ENCODE measurements around the gene EPB41L1. TPM values are rescaled to one million over a fixed set of nuclear protein-coding genes. Genes with fewer than 3 reads are reported as not detected.

The EPB41L1 gene
- 2.2 TPM for polyA plus RNA-seq (2013)

GRCh38 chr20:36154700-36155628, at the start of gene EPB41L1:
Gene EPB41L1, plus strand, starts transcription at chr20:36154740. Its CDS starts 19,038 bp downstream, at chr20:36173778.
- Histone ChIP-seq H3K36me3 (ENCODE audit: control insufficient read depth in 4 of 4, insufficient read depth in 4 of 4, low read length in 3 of 4) (no peaks in the 10 kb centered on the region), H3K4me1 (ENCODE audit: control extremely low read depth in 1 of 4, control insufficient read depth in 4 of 4, insufficient read depth in 4 of 4, low read length in 3 of 4) (peaks cover 0 to 20% (median 10%) of the 10 kb centered on the region in 4 experiments), H3K4me3 (ENCODE audit: control insufficient read depth in 1 of 7, extremely low read depth in 1 of 7, insufficient read depth in 4 of 7, low read depth in 2 of 7, low read length in 6 of 7) (peak within 1 kb of the TSS; percentile 24 to 74 (median 49)), H3K27me3 (replicated peaks in 2 of 5; ENCODE audit: control insufficient read depth in 4 of 5, insufficient read depth in 5 of 5, low read length in 4 of 5) (peaks cover 0 to 20% (median 7%) of the 10 kb centered on the region in 5 experiments), H3K27ac (ENCODE audit: insufficient read depth in 1 of 2, low read depth in 1 of 2, low read length in 2 of 2, poor library complexity in 1 of 2, severe bottlenecking in 2 of 2) (no peak within 1 kb of the TSS), H3K9me3 (ENCODE audit: control extremely low read depth in 1 of 5, control insufficient read depth in 4 of 5, insufficient read depth in 2 of 5, low read depth in 1 of 5, low read length in 4 of 5) (no peaks in the 10 kb centered on the region)
- WGBS (ENCODE audit: insufficient coverage): 21% methylated on average over 36 of the region's 51 CpGs
- ChIA-PET CTCF (interaction anchor here (0.5 to 3.1 kb wide), 7 partner anchors 8 to 1669 kb away, joined by 3 to 25 read pairs (median 8); no protein-coding TSS in a partner anchor), POLR2A (no interaction called here)
- no peak for DNase-seq

- 94% methylated on average over 9 of the region's 10 CpGs for WGBS (ENCODE audit: insufficient coverage)
- Histone ChIP-seq H3K27me3 (replicated peaks in 2 of 5; ENCODE audit: control insufficient read depth in 4 of 5, insufficient read depth in 5 of 5, low read length in 4 of 5) (peaks cover 0 to 3% (median 0%) of the 10 kb centered on the region in 5 experiments), H3K36me3 (ENCODE audit: control insufficient read depth in 4 of 4, insufficient read depth in 4 of 4, low read length in 3 of 4) (no peaks in the 10 kb centered on the region), H3K9me3 (ENCODE audit: control extremely low read depth in 1 of 5, control insufficient read depth in 4 of 5, insufficient read depth in 2 of 5, low read depth in 1 of 5, low read length in 4 of 5) (no peaks in the 10 kb centered on the region), H3K4me1 (ENCODE audit: control extremely low read depth in 1 of 4, control insufficient read depth in 4 of 4, insufficient read depth in 4 of 4, low read length in 3 of 4) (no peaks in the 10 kb centered on the region), H3K27ac (ENCODE audit: insufficient read depth in 1 of 2, low read depth in 1 of 2, low read length in 2 of 2, poor library complexity in 1 of 2, severe bottlenecking in 2 of 2) (no peak overlapping the region), H3K4me3 (ENCODE audit: control insufficient read depth in 1 of 7, extremely low read depth in 1 of 7, insufficient read depth in 4 of 7, low read depth in 2 of 7, low read length in 6 of 7) (no peak overlapping the region)
- POLR2A ChIA-PET: no interaction called here
- CTCF ChIA-PET: interaction anchor here (0.9 to 1.1 kb wide), 2 partner anchors 9 to 20 kb away, joined by 3 to 4 read pairs; no protein-coding TSS in a partner anchor
- DNase-seq: no peak
Measured at GRCh38 chr20:36104856-36105255, 49.7 kb upstream of the EPB41L1 start.

GRCh38 chr20:36105711-36106226, 48.8 kb upstream of the EPB41L1 start:
- H3K9me3 ChIP-seq (ENCODE audit: control extremely low read depth in 1 of 5, control insufficient read depth in 4 of 5, insufficient read depth in 2 of 5, low read depth in 1 of 5, low read length in 4 of 5): no peaks in the 10 kb centered on the region

GRCh38 chr20:36106606-36107005, 47.9 kb upstream of the EPB41L1 start:
- 98% methylated on average over 5 of the region's 5 CpGs for WGBS (ENCODE audit: insufficient coverage)
- Histone ChIP-seq H3K36me3 (ENCODE audit: control insufficient read depth in 4 of 4, insufficient read depth in 4 of 4, low read length in 3 of 4) (no peaks in the 10 kb centered on the region), H3K27ac (ENCODE audit: insufficient read depth in 1 of 2, low read depth in 1 of 2, low read length in 2 of 2, poor library complexity in 1 of 2, severe bottlenecking in 2 of 2) (no peak overlapping the region), H3K27me3 (replicated peaks in 2 of 5; ENCODE audit: control insufficient read depth in 4 of 5, insufficient read depth in 5 of 5, low read length in 4 of 5) (peaks cover 0 to 3% (median 0%) of the 10 kb centered on the region in 5 experiments), H3K4me3 (ENCODE audit: control insufficient read depth in 1 of 7, extremely low read depth in 1 of 7, insufficient read depth in 4 of 7, low read depth in 2 of 7, low read length in 6 of 7) (no peak overlapping the region), H3K9me3 (ENCODE audit: control extremely low read depth in 1 of 5, control insufficient read depth in 4 of 5, insufficient read depth in 2 of 5, low read depth in 1 of 5, low read length in 4 of 5) (no peaks in the 10 kb centered on the region), H3K4me1 (ENCODE audit: control extremely low read depth in 1 of 4, control insufficient read depth in 4 of 4, insufficient read depth in 4 of 4, low read length in 3 of 4) (peaks cover 0 to 3% (median 0%) of the 10 kb centered on the region in 4 experiments)
- CTCF ChIA-PET: no interaction called here
- DNase-seq: no peak
- POLR2A ChIA-PET: no interaction called here

More at GRCh38 chr20:36105711-36106226, 48.8 kb upstream of the EPB41L1 start:
- H3K4me3 ChIP-seq (ENCODE audit: control insufficient read depth in 1 of 7, extremely low read depth in 1 of 7, insufficient read depth in 4 of 7, low read depth in 2 of 7, low read length in 6 of 7): no peak overlapping the region
- POLR2A ChIA-PET: no interaction called here
- H3K4me1 ChIP-seq (ENCODE audit: control extremely low read depth in 1 of 4, control insufficient read depth in 4 of 4, insufficient read depth in 4 of 4, low read length in 3 of 4): no peaks in the 10 kb centered on the region
- CTCF ChIA-PET: interaction anchor here (0.9 to 1.1 kb wide), 2 partner anchors 8 to 21 kb away, joined by 3 to 4 read pairs; no protein-coding TSS in a partner anchor
- H3K36me3 ChIP-seq (ENCODE audit: control insufficient read depth in 4 of 4, insufficient read depth in 4 of 4, low read length in 3 of 4): no peaks in the 10 kb centered on the region
- no CpG with 5 or more reads among the region's 1 CpG for whole genome bisulfite sequencing (ENCODE audit: insufficient coverage)
- peaks cover 0 to 3% (median 0%) of the 10 kb centered on the region in 5 experiments for H3K27me3 ChIP-seq (replicated peaks in 2 of 5; ENCODE audit: control insufficient read depth in 4 of 5, insufficient read depth in 5 of 5, low read length in 4 of 5)
- no peak overlapping the region for H3K27ac ChIP-seq (ENCODE audit: insufficient read depth in 1 of 2, low read depth in 1 of 2, low read length in 2 of 2, poor library complexity in 1 of 2, severe bottlenecking in 2 of 2)
- DNase-seq: no peak

GRCh38 chr20:36107881-36108280, 46.7 kb upstream of the EPB41L1 start:
- POLR2A ChIA-PET: no interaction called here
- H3K9me3 ChIP-seq (ENCODE audit: control extremely low read depth in 1 of 5, control insufficient read depth in 4 of 5, insufficient read depth in 2 of 5, low read depth in 1 of 5, low read length in 4 of 5): no peaks in the 10 kb centered on the region

GRCh38 chr20:36109251-36109947, 45.1 kb upstream of the EPB41L1 start:
- ChIA-PET CTCF (interaction anchor here (0.7 to 2.2 kb wide), 3 partner anchors 16 to 127 kb away, joined by 3 to 4 read pairs (median 4); no protein-coding TSS in a partner anchor), POLR2A (no interaction called here)
- H3K27me3 ChIP-seq (replicated peaks in 2 of 5; ENCODE audit: control insufficient read depth in 4 of 5, insufficient read depth in 5 of 5, low read length in 4 of 5): no peaks in the 10 kb centered on the region
- WGBS (ENCODE audit: insufficient coverage): 98% methylated on average over 6 of the region's 6 CpGs
- peaks cover 0 to 13% (median 3%) of the 10 kb centered on the region in 4 experiments for H3K4me1 ChIP-seq (ENCODE audit: control extremely low read depth in 1 of 4, control insufficient read depth in 4 of 4, insufficient read depth in 4 of 4, low read length in 3 of 4)
- no peak for DNase-seq
- no peak overlapping the region for H3K4me3 ChIP-seq (ENCODE audit: control insufficient read depth in 1 of 7, extremely low read depth in 1 of 7, insufficient read depth in 4 of 7, low read depth in 2 of 7, low read length in 6 of 7)
- H3K9me3 ChIP-seq (ENCODE audit: control extremely low read depth in 1 of 5, control insufficient read depth in 4 of 5, insufficient read depth in 2 of 5, low read depth in 1 of 5, low read length in 4 of 5): no peaks in the 10 kb centered on the region
- H3K27ac ChIP-seq (ENCODE audit: insufficient read depth in 1 of 2, low read depth in 1 of 2, low read length in 2 of 2, poor library complexity in 1 of 2, severe bottlenecking in 2 of 2): no peak overlapping the region
- H3K36me3 ChIP-seq (ENCODE audit: control insufficient read depth in 4 of 4, insufficient read depth in 4 of 4, low read length in 3 of 4): no peaks in the 10 kb centered on the region

More at GRCh38 chr20:36107881-36108280, 46.7 kb upstream of the EPB41L1 start:
- H3K4me1 ChIP-seq (ENCODE audit: control extremely low read depth in 1 of 4, control insufficient read depth in 4 of 4, insufficient read depth in 4 of 4, low read length in 3 of 4): peaks cover 0 to 3% (median 0%) of the 10 kb centered on the region in 4 experiments
- no peaks in the 10 kb centered on the region for H3K36me3 ChIP-seq (ENCODE audit: control insufficient read depth in 4 of 4, insufficient read depth in 4 of 4, low read length in 3 of 4)
- no peak overlapping the region for H3K27ac ChIP-seq (ENCODE audit: insufficient read depth in 1 of 2, low read depth in 1 of 2, low read length in 2 of 2, poor library complexity in 1 of 2, severe bottlenecking in 2 of 2)
- no peak for DNase-seq
- WGBS (ENCODE audit: insufficient coverage): no CpG with 5 or more reads among the region's 1 CpG
- CTCF ChIA-PET: interaction anchor here (0.6 kb wide), 1 partner anchor 154 kb away, joined by 3 read pairs; no protein-coding TSS in a partner anchor
- H3K27me3 ChIP-seq (replicated peaks in 2 of 5; ENCODE audit: control insufficient read depth in 4 of 5, insufficient read depth in 5 of 5, low read length in 4 of 5): no peaks in the 10 kb centered on the region
- H3K4me3 ChIP-seq (ENCODE audit: control insufficient read depth in 1 of 7, extremely low read depth in 1 of 7, insufficient read depth in 4 of 7, low read depth in 2 of 7, low read length in 6 of 7): no peak overlapping the region

Data from common myeloid progenitor, CD34-positive (primary cell).